Vagina (tissue), 2 donors: ENCODE results near the gene SPHK2. TPM values are rescaled to one million over a fixed set of nuclear protein-coding genes. Genes with fewer than 3 reads are reported as not detected.

Source experiments
- DNase-seq, 2 donors: peaks; one replicate each; pipeline ENCODE4 v3.0.0-alpha.2; 2017; ENCODE audit errors: extremely low spot score in 2 of 2
- H3K27ac ChIP-seq: fragments of 200-600 bp; sonication (generic); one replicate; pipeline ENCODE4 v1.5.1; 2019
- H3K27me3 ChIP-seq: fragments of 200-600 bp; sonication (generic); one replicate; pipeline ENCODE4 v1.5.1; 2019
- H3K36me3 ChIP-seq, 2 donors: fragments of 200-600 bp; sonication (generic); one replicate each; pipeline ENCODE4 v1.5.1; 2017 to 2019
- H3K4me1 ChIP-seq: fragments of 200-600 bp; sonication (generic); one replicate; pipeline ENCODE4 v1.5.1; 2019
- H3K4me3 ChIP-seq, 2 donors: fragments of 200-600 bp; sonication (generic); 1 replicate in 1 of 2; 2 replicates in 1 of 2; pipeline ENCODE4 v1.5.1; 2016 to 2019
- H3K9me3 ChIP-seq: fragments of 200-600 bp; sonication (generic); one replicate; pipeline ENCODE4 v1.5.1; 2019
- CTCF ChIP-seq, 3 experiments: fragments of 450-650 bp in 2 of 3; fragments of 200-600 bp in 1 of 3; sonication (generic) in 1 of 3; IDR thresholded peaks; one replicate each; pipeline ENCODE4 v1.5.1; 2017 to 2019; ENCODE audit warnings: antibody characterized with exemption in 3 of 3, mild to moderate bottlenecking in 2 of 3, moderate library complexity in 2 of 3
- POLR2A ChIP-seq, 2 donors: fragments of 450-650 bp; IDR thresholded peaks; one replicate each; pipeline ENCODE4 v1.6.1; 2017; ENCODE audit warnings: antibody characterized with exemption in 2 of 2, mild to moderate bottlenecking in 2 of 2, moderate library complexity in 2 of 2
- POLR2AphosphoS5 ChIP-seq, 2 donors: sonication (generic); formaldehyde crosslinking; IDR thresholded peaks; one replicate each; pipeline ENCODE4 v1.9.0; 2017; ENCODE audit warnings: antibody characterized with exemption in 2 of 2, mild to moderate bottlenecking in 2 of 2, low read depth in 1 of 2; ENCODE audit not compliant: insufficient read depth in 1 of 2
- intact Hi-C: fragments of 100-400 bp; cut with DNase I; formaldehyde crosslinking; loops from one replicate; pipeline ENCODE4 v1.15.1; 2023
- total RNA-seq: library from RNA; depleted of rRNA; stranded (reverse); fragments of >200 nt; gene quantifications from one replicate; pipeline ENCODE4 v1.2.3, GENCODE V29; 2016

Gene SPHK2
- total RNA-seq, 1 donor from 2014 or later: 19.9 TPM

- peaks cover 10% of the 10 kb centered on the region for H3K4me1 ChIP-seq
- intact Hi-C loops: loop anchor here (10.0 kb wide), 1 partner anchor 62 kb away; no protein-coding TSS in a partner anchor
- H3K36me3 ChIP-seq: no peaks in the 10 kb centered on the region
- H3K4me3 ChIP-seq: no peak within 1 kb of the TSS
- H3K27ac ChIP-seq: no peak within 1 kb of the TSS
- no peaks in the 10 kb centered on the region for H3K9me3 ChIP-seq
- DNase-seq: no peak
- H3K27me3 ChIP-seq: no peaks in the 10 kb centered on the region
- TF ChIP-seq POLR2AphosphoS5 (IDR thresholded peaks at IDR 0.05; ENCODE audit: insufficient read depth in 1 of 2, low read depth in 1 of 2) (no peak), CTCF (IDR thresholded peaks at IDR 0.05) (no peak), POLR2A (IDR thresholded peaks at IDR 0.05) (no peak)
Measured at GRCh38 chr19:48672994-48673393, 53.7 kb downstream of the SPHK2 start, which contains the start of gene NTN5. NTN5 (minus strand) TSS chr19:48673017; CDS start chr19:48670986, 2,031 bp downstream.

- TF ChIP-seq CTCF (IDR thresholded peaks at IDR 0.05) (no peak), POLR2A (IDR thresholded peaks at IDR 0.05) (no peak), POLR2AphosphoS5 (IDR thresholded peaks at IDR 0.05; ENCODE audit: insufficient read depth in 1 of 2, low read depth in 1 of 2) (no peak)
- no peaks in the 10 kb centered on the region for H3K36me3 ChIP-seq
- intact Hi-C loops: loop anchor here (10.0 kb wide), 1 partner anchor 61 kb away; no protein-coding TSS in a partner anchor
- H3K27me3 ChIP-seq: no peaks in the 10 kb centered on the region
- peaks cover 10% of the 10 kb centered on the region for H3K4me1 ChIP-seq
- no peak overlapping the region for H3K27ac ChIP-seq
- no peak for DNase-seq
- no peak overlapping the region for H3K4me3 ChIP-seq
- no peaks in the 10 kb centered on the region for H3K9me3 ChIP-seq
Measured at GRCh38 chr19:48673436-48674100, 54.3 kb downstream of the SPHK2 start.

- Histone ChIP-seq H3K4me1 (peaks cover 10% of the 10 kb centered on the region), H3K4me3 (no peak overlapping the region), H3K27me3 (no peaks in the 10 kb centered on the region), H3K36me3 (no peaks in the 10 kb centered on the region), H3K27ac (no peak overlapping the region), H3K9me3 (no peaks in the 10 kb centered on the region)
- no peak for DNase-seq
- intact Hi-C loops: loop anchor here (10.0 kb wide), 1 partner anchor 60 kb away; no protein-coding TSS in a partner anchor
- no peak for TF ChIP-seq POLR2A (IDR thresholded peaks at IDR 0.05)
- no peak for TF ChIP-seq POLR2AphosphoS5 (IDR thresholded peaks at IDR 0.05; ENCODE audit: insufficient read depth in 1 of 2, low read depth in 1 of 2)
- no peak for TF ChIP-seq CTCF (IDR thresholded peaks at IDR 0.05)
Measured at GRCh38 chr19:48674216-48674809, 55.0 kb downstream of the SPHK2 start.

GRCh38 chr19:48674921-48675824, 55.9 kb downstream of the SPHK2 start:
- intact Hi-C loops: loop anchor here (10.0 kb wide), 1 partner anchor 60 kb away; no protein-coding TSS in a partner anchor
- Histone ChIP-seq H3K4me3 (no peak overlapping the region), H3K27me3 (no peaks in the 10 kb centered on the region), H3K27ac (no peak overlapping the region), H3K9me3 (no peaks in the 10 kb centered on the region), H3K36me3 (no peaks in the 10 kb centered on the region), H3K4me1 (peaks cover 10% of the 10 kb centered on the region)
- TF ChIP-seq CTCF (IDR thresholded peaks at IDR 0.05) (peak; percentile 73 to 85 (median 76)), POLR2A (IDR thresholded peaks at IDR 0.05) (no peak), POLR2AphosphoS5 (IDR thresholded peaks at IDR 0.05; ENCODE audit: insufficient read depth in 1 of 2, low read depth in 1 of 2) (peak; percentile 52 to 60)
- no peak for DNase-seq
